Activated T-helper 2 cell treated with anti-CD3 and anti-CD28 coated beads, Interferon-gamma antibody, Interleukin-2, Interleukin-4, amounts not matched to agents 10 μg/mL and 5 μg/mL and 100 μg/mL, durations not matched to agents 14 hours and 24 hours and 36 hours (primary cell): Measurements from ENCODE around the gene SMARCA2. TPM values are rescaled to one million over a fixed set of nuclear protein-coding genes. Genes with fewer than 3 reads are reported as not detected.

ENCODE experiments used
- DNase-seq: peaks from one replicate; pipeline ENCODE4 v3.0.0; 2021; ENCODE audit warnings: low spot score
- H3K27ac Mint-ChIP-seq: one replicate; pipeline ENCODE4 v1.8.0; 2021; ENCODE audit warnings: mixed read lengths
- H3K27me3 Mint-ChIP-seq: one replicate; pipeline ENCODE4 v1.8.0; 2021; ENCODE audit warnings: low read depth, mixed read lengths
- H3K36me3 Mint-ChIP-seq: one replicate; pipeline ENCODE4 v1.8.0; 2021; ENCODE audit warnings: low read depth, mixed read lengths
- H3K4me1 Mint-ChIP-seq: one replicate; pipeline ENCODE4 v1.8.0; 2021; ENCODE audit warnings: low read depth, mixed read lengths
- H3K4me3 Mint-ChIP-seq: one replicate; pipeline ENCODE4 v1.8.0; 2021; ENCODE audit warnings: low read depth, mild to moderate bottlenecking, moderate library complexity, mixed read lengths
- H3K9me3 Mint-ChIP-seq: one replicate; pipeline ENCODE4 v1.8.0; 2021; ENCODE audit warnings: mixed read lengths
- intact Hi-C: fragments of 100-400 bp; cut with micrococcal nuclease; formaldehyde crosslinking; loops from one replicate; pipeline ENCODE4 v1.15.1; 2023
- total RNA-seq: library from RNA; stranded (reverse); gene quantifications from 2 replicates; pipeline ENCODE4 v1.2.3, GENCODE V29; 2022

SMARCA2 gene
- total RNA-seq, 1 donor from 2014 or later = 84.5 TPM

GRCh38 chr9:2180704-2181103 lies 165.6 kb downstream of the SMARCA2 start:
- intact Hi-C loops = no loop called here
- Mint-ChIP-seq H3K9me3 (no peaks in the 10 kb centered on the region), H3K27me3 (no peaks in the 10 kb centered on the region), H3K4me1 (no peaks in the 10 kb centered on the region), H3K4me3 (no peak overlapping the region), H3K36me3 (peaks cover 25% of the 10 kb centered on the region), H3K27ac (no peak overlapping the region)
- no peak for DNase-seq

GRCh38 chr9:2181792-2182191 lies 166.6 kb downstream of the SMARCA2 start:
- intact Hi-C loops = no loop called here

GRCh38 chr9:2190939-2191608 lies 175.9 kb downstream of the SMARCA2 start:
- DNase-seq = no peak
- Mint-ChIP-seq H3K36me3 (peaks cover 60% of the 10 kb centered on the region), H3K27me3 (no peaks in the 10 kb centered on the region), H3K4me1 (peaks cover 7% of the 10 kb centered on the region), H3K4me3 (no peak overlapping the region), H3K27ac (peak overlapping the region; percentile 26), H3K9me3 (no peaks in the 10 kb centered on the region)
- intact Hi-C loops = no loop called here

More at GRCh38 chr9:2181792-2182191, 166.6 kb downstream of the SMARCA2 start:
- peaks cover 32% of the 10 kb centered on the region for H3K36me3 Mint-ChIP-seq
- DNase-seq = no peak
- H3K4me1 Mint-ChIP-seq = no peaks in the 10 kb centered on the region
- H3K9me3 Mint-ChIP-seq = no peaks in the 10 kb centered on the region
- no peaks in the 10 kb centered on the region for H3K27me3 Mint-ChIP-seq
- no peak overlapping the region for H3K4me3 Mint-ChIP-seq
- H3K27ac Mint-ChIP-seq = no peak overlapping the region

GRCh38 chr9:2191609-2191972 lies 176.4 kb downstream of the SMARCA2 start:
- Mint-ChIP-seq H3K4me3 (no peak overlapping the region), H3K27me3 (no peaks in the 10 kb centered on the region), H3K36me3 (peaks cover 59% of the 10 kb centered on the region), H3K9me3 (no peaks in the 10 kb centered on the region), H3K27ac (no peak overlapping the region), H3K4me1 (peaks cover 7% of the 10 kb centered on the region)
- intact Hi-C loops = no loop called here
- no peak for DNase-seq

- Mint-ChIP-seq H3K4me1 (peaks cover 7% of the 10 kb centered on the region), H3K36me3 (peaks cover 55% of the 10 kb centered on the region), H3K9me3 (no peaks in the 10 kb centered on the region), H3K27ac (peak overlapping the region; percentile 87), H3K27me3 (no peaks in the 10 kb centered on the region), H3K4me3 (no peak overlapping the region)
- DNase-seq = no peak
- intact Hi-C loops = no loop called here
Observed at GRCh38 chr9:2192356-2192979, 177.3 kb downstream of the SMARCA2 start.

- no peak overlapping the region for H3K4me3 Mint-ChIP-seq
- H3K27me3 Mint-ChIP-seq = no peaks in the 10 kb centered on the region
- peaks cover 7% of the 10 kb centered on the region for H3K4me1 Mint-ChIP-seq
- H3K36me3 Mint-ChIP-seq = peaks cover 61% of the 10 kb centered on the region
- no peak overlapping the region for H3K27ac Mint-ChIP-seq
- intact Hi-C loops = no loop called here
- H3K9me3 Mint-ChIP-seq = no peaks in the 10 kb centered on the region
- no peak for DNase-seq
Observed at GRCh38 chr9:2193552-2193951, 178.4 kb downstream of the SMARCA2 start.

GRCh38 chr9:2195211-2195610 lies 180.1 kb downstream of the SMARCA2 start:
- no peak overlapping the region for H3K27ac Mint-ChIP-seq
- H3K36me3 Mint-ChIP-seq = peaks cover 64% of the 10 kb centered on the region
- no peak for DNase-seq
- H3K4me1 Mint-ChIP-seq = peaks cover 13% of the 10 kb centered on the region
- peaks cover 7% of the 10 kb centered on the region for H3K9me3 Mint-ChIP-seq
- no peaks in the 10 kb centered on the region for H3K27me3 Mint-ChIP-seq
- intact Hi-C loops = no loop called here
- H3K4me3 Mint-ChIP-seq = no peak overlapping the region

GRCh38 chr9:2196757-2197156 lies 181.6 kb downstream of the SMARCA2 start:
- H3K27me3 Mint-ChIP-seq = no peaks in the 10 kb centered on the region
- peaks cover 59% of the 10 kb centered on the region for H3K36me3 Mint-ChIP-seq
- peaks cover 11% of the 10 kb centered on the region for H3K9me3 Mint-ChIP-seq
- peaks cover 13% of the 10 kb centered on the region for H3K4me1 Mint-ChIP-seq
- DNase-seq = no peak
- H3K27ac Mint-ChIP-seq = no peak overlapping the region
- intact Hi-C loops = no loop called here
- H3K4me3 Mint-ChIP-seq = no peak overlapping the region

- peaks cover 5% of the 10 kb centered on the region for H3K4me1 Mint-ChIP-seq
- intact Hi-C loops = no loop called here
- no peak for DNase-seq
- peaks cover 11% of the 10 kb centered on the region for H3K9me3 Mint-ChIP-seq
- H3K36me3 Mint-ChIP-seq = peaks cover 40% of the 10 kb centered on the region
- no peak overlapping the region for H3K4me3 Mint-ChIP-seq
- peak overlapping the region; percentile 39 for H3K27ac Mint-ChIP-seq
- peaks cover 1% of the 10 kb centered on the region for H3K27me3 Mint-ChIP-seq
Observed at GRCh38 chr9:2198956-2199635, 183.9 kb downstream of the SMARCA2 start.

GRCh38 chr9:2199999-2200796 lies 185.1 kb downstream of the SMARCA2 start:
- Mint-ChIP-seq H3K27me3 (peaks cover 1% of the 10 kb centered on the region), H3K4me1 (peaks cover 5% of the 10 kb centered on the region), H3K27ac (no peak overlapping the region), H3K4me3 (no peak overlapping the region), H3K36me3 (peaks cover 36% of the 10 kb centered on the region), H3K9me3 (peaks cover 11% of the 10 kb centered on the region)
- DNase-seq = no peak
- intact Hi-C loops = no loop called here

GRCh38 chr9:2208465-2208864 lies 193.3 kb downstream of the SMARCA2 start:
- H3K27ac Mint-ChIP-seq = no peak overlapping the region
- H3K4me3 Mint-ChIP-seq = no peak overlapping the region
- H3K27me3 Mint-ChIP-seq = peaks cover 1% of the 10 kb centered on the region
- no peak for DNase-seq
- H3K9me3 Mint-ChIP-seq = no peaks in the 10 kb centered on the region
- intact Hi-C loops = no loop called here
- H3K36me3 Mint-ChIP-seq = no peaks in the 10 kb centered on the region
- peaks cover 2% of the 10 kb centered on the region for H3K4me1 Mint-ChIP-seq

- H3K27me3 Mint-ChIP-seq = peaks cover 4% of the 10 kb centered on the region
- H3K27ac Mint-ChIP-seq = no peak overlapping the region
- H3K9me3 Mint-ChIP-seq = no peaks in the 10 kb centered on the region
- intact Hi-C loops = no loop called here
- peaks cover 2% of the 10 kb centered on the region for H3K4me1 Mint-ChIP-seq
- no peak for DNase-seq
- no peaks in the 10 kb centered on the region for H3K36me3 Mint-ChIP-seq
- no peak overlapping the region for H3K4me3 Mint-ChIP-seq
Observed at GRCh38 chr9:2208991-2209390, 193.8 kb downstream of the SMARCA2 start.
